ENCODE results near the gene SMAD5.

Gene SMAD5

GRCh38 chr5:136132557-136133221, at the start of gene SMAD5:
Gene SMAD5, plus strand, starts transcription at chr5:136132845. Its CDS starts 20,916 bp downstream, at chr5:136153761.
- no peak for FAIRE-seq

GRCh38 chr5:136084698-136085097, 47.9 kb upstream of the SMAD5 start:
- no peak for FAIRE-seq

GRCh38 chr5:136086783-136087566, 45.7 kb upstream of the SMAD5 start:
- FAIRE-seq = no peak

GRCh38 chr5:136087961-136088871, 44.4 kb upstream of the SMAD5 start:
- no peak for FAIRE-seq

- FAIRE-seq = no peak
Measured at GRCh38 chr5:136089791-136090190, 42.9 kb upstream of the SMAD5 start.

GRCh38 chr5:136090319-136090718, 42.3 kb upstream of the SMAD5 start:
- FAIRE-seq = no peak

GRCh38 chr5:136094189-136094912, 38.3 kb upstream of the SMAD5 start:
- peak; percentile 43 for FAIRE-seq

GRCh38 chr5:136094913-136095641, 37.6 kb upstream of the SMAD5 start:
- FAIRE-seq = no peak

- FAIRE-seq = no peak
Measured at GRCh38 chr5:136098176-136098575, 34.5 kb upstream of the SMAD5 start.

GRCh38 chr5:136099870-136100269, 32.8 kb upstream of the SMAD5 start:
- FAIRE-seq = no peak

- no peak for FAIRE-seq
Measured at GRCh38 chr5:136101884-136102283, 30.8 kb upstream of the SMAD5 start.

- FAIRE-seq = no peak
Measured at GRCh38 chr5:136103118-136103517, 29.5 kb upstream of the SMAD5 start.

- FAIRE-seq = no peak
Measured at GRCh38 chr5:136104306-136104965, 28.2 kb upstream of the SMAD5 start.

- FAIRE-seq = no peak
Measured at GRCh38 chr5:136106351-136107031, 26.2 kb upstream of the SMAD5 start.

GRCh38 chr5:136108180-136108611, 24.4 kb upstream of the SMAD5 start:
- no peak for FAIRE-seq

- no peak for FAIRE-seq
Measured at GRCh38 chr5:136108766-136109165, 23.9 kb upstream of the SMAD5 start.

GRCh38 chr5:136109453-136110135, 23.1 kb upstream of the SMAD5 start:
- FAIRE-seq = no peak

- FAIRE-seq = no peak
Measured at GRCh38 chr5:136113606-136114005, 19.0 kb upstream of the SMAD5 start.

- no peak for FAIRE-seq
Measured at GRCh38 chr5:136114414-136115125, 18.1 kb upstream of the SMAD5 start.

Measured in islet of Langerhans (tissue), 1 donor.